IPS-18a (cell line): ENCODE measurements around the gene SLC1A5.
"Not testable (repeated sequence)": the region's sequence is repeated elsewhere in the genome, so short reads cannot be mapped to it uniquely, and the experiment has no call there.

Experiments
- H3K27ac ChIP-seq: one replicate; pipeline ENCODE4 v1.5.1; 2013; ENCODE audit warnings: low read length
- H3K27me3 ChIP-seq: one replicate; pipeline ENCODE4 v1.6.1; 2013; ENCODE audit warnings: mild to moderate bottlenecking, low read length; ENCODE audit not compliant: control insufficient read depth, insufficient read depth
- H3K36me3 ChIP-seq: one replicate; pipeline ENCODE4 v1.6.1; 2013; ENCODE audit warnings: low read depth, low read length; ENCODE audit not compliant: control insufficient read depth
- H3K4me1 ChIP-seq: one replicate; pipeline ENCODE4 v1.6.1; 2013; ENCODE audit warnings: low read depth, low read length; ENCODE audit not compliant: control insufficient read depth
- H3K4me3 ChIP-seq: one replicate; pipeline ENCODE4 v1.5.1; 2013; ENCODE audit warnings: low read length
- H3K9ac ChIP-seq: one replicate; pipeline ENCODE4 v1.6.1; 2013; ENCODE audit warnings: mild to moderate bottlenecking, low read length, moderate library complexity
- H3K9me3 ChIP-seq: one replicate; pipeline ENCODE4 v1.6.1; 2013; ENCODE audit warnings: low read depth, low read length; ENCODE audit not compliant: control insufficient read depth

Gene SLC1A5

DNA sequence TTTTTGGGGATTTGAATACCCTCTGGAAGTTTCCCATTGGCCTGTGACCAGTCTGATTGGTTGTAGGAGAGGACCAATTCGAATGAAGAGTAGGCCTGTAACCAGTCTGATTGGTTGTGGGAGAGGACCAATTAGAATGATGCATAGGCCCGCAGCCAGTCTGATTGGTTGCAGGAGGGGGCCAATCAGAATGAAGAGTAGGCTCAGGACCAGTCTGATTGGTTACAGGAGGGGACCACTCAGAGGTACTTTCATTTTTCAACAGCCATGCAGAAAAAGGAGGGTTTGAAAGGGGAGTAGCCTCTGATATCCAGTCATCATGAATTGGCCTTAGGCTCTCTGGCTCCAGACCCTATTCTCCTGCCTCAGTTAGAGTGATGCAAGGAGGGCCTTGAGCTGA is 30.4 kb upstream of the SLC1A5 start:
- H3K27me3 ChIP-seq = no peaks in the 10 kb centered on the region

GRCh38 chr19:46815833-46816627 is 27.6 kb upstream of the SLC1A5 start:
- H3K27ac ChIP-seq = no peak overlapping the region
- no peaks in the 10 kb centered on the region for H3K36me3 ChIP-seq
- H3K9me3 ChIP-seq = no peaks in the 10 kb centered on the region
- no peak overlapping the region for H3K4me3 ChIP-seq
- H3K27me3 ChIP-seq = no peaks in the 10 kb centered on the region
- no peak overlapping the region for H3K9ac ChIP-seq
- H3K4me1 ChIP-seq = no peaks in the 10 kb centered on the region

More for the DNA sequence above, 30.4 kb upstream of the SLC1A5 start:
- Histone ChIP-seq H3K9me3 (no peaks in the 10 kb centered on the region), H3K36me3 (no peaks in the 10 kb centered on the region), H3K9ac (no peak overlapping the region), H3K4me1 (no peaks in the 10 kb centered on the region), H3K27ac (no peak overlapping the region), H3K4me3 (no peak overlapping the region)

- Histone ChIP-seq H3K9me3 (no peaks in the 10 kb centered on the region), H3K4me1 (no peaks in the 10 kb centered on the region), H3K4me3 (no peak overlapping the region), H3K27me3 (no peaks in the 10 kb centered on the region), H3K9ac (no peak overlapping the region), H3K36me3 (no peaks in the 10 kb centered on the region), H3K27ac (no peak overlapping the region)
Observed at GRCh38 chr19:46813839-46814358, 25.5 kb upstream of the SLC1A5 start.

DNA sequence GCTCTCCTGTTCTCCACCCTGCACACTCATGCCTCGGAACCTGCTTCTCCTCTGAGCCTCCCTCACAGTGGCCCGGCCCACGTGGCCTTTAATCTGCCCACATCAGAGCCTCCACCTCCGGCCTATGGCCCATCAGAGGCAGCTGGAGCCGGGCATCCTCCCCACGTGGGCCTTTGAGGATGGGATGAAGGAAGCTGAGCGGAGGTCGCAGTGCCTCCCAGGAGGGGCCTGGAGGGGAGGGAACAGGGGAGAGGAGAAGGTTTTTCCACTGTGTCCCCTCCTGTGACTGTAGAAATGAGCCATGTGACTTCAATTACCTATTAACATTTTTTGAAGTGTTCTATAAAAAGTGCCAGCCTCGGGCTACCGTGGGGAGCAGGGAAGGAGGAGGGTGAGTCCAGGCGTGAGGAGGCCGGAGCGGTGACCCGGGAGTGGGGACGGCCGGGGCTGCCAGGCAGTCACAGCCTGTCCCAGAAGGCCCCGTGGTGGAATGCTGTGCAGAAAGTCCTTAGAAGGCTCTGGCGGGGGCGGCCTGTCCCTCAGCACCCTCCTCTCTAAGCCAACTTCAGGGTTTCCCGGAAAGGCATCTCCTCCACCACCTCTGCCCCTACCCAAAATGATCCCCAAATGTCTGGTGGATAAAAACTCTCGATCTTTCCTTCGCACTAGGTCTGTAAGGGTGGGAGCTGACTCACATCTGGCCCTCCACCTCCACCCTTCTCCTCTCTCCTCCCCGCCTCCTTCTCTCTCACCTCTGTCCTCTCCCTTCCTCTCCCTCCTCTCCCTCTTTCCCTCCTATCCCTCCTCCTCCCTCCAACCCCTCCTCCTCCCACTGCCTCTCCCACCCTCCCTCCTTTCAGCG is 24.8 kb upstream of the SLC1A5 start:
- Histone ChIP-seq H3K27me3 (no peaks in the 10 kb centered on the region), H3K36me3 (no peaks in the 10 kb centered on the region), H3K9ac (no peak overlapping the region), H3K4me3 (no peak overlapping the region), H3K4me1 (no peaks in the 10 kb centered on the region), H3K27ac (no peak overlapping the region), H3K9me3 (no peaks in the 10 kb centered on the region)

DNA sequence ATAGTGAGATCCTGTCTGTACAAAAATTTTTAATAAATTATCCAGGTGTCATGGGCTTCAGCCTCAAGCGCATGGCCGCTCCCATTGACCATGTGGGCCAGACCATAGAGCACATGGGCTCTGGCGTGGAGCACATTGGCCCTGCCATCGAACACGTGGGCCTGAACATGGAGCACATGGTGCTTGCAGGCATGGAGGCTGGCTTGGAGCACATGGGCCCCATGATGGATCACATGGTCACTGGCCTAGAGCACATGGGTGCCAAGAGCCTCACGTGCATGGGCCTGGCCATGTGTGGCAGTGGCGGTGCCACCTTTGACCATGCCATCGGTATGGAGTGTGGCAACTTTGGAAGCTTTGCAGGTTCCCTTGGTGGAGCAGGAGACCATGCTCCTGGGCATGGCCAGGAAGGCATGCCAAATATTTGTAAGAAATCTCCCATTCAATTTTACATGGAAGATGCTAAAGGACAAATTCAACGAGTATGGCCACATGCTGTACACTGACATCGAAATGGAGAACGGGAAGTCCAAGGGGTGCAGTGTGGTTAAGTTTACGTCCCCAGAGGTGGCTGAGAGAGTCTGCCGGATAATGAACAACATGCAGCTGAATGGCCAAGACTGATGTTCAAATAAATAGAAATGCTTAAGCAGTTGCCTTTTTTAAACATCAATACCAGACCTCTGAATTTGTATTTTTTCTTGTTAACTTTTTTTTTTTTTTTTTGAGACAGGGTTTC is 21.3 kb upstream of the SLC1A5 start:
- H3K4me1 ChIP-seq = no peaks in the 10 kb centered on the region
- no peak overlapping the region for H3K9ac ChIP-seq
- no peaks in the 10 kb centered on the region for H3K9me3 ChIP-seq
- H3K27ac ChIP-seq = no peak overlapping the region
- no peaks in the 10 kb centered on the region for H3K27me3 ChIP-seq
- H3K36me3 ChIP-seq = no peaks in the 10 kb centered on the region
- H3K4me3 ChIP-seq = no peak overlapping the region

DNA sequence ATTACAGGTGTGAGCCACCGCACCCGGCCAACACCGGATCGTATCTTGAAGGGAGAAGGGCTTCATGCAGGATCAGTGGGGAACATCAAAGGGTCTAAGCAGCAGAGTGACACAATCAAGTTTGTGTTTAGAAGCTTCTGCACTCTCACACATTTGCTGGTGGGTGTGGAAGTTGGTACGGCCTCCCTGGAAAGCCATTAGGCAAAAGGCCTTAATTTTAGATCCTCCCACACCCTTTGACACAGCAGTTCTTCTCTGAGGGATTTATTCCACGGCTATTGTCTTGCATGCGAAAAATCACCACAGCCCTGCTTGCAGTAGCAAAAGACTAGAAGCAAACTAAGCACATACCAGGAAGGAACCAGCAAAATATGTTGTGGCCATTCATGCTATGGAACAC is 18.3 kb upstream of the SLC1A5 start:
- Histone ChIP-seq H3K27me3 (no peaks in the 10 kb centered on the region), H3K4me1 (no peaks in the 10 kb centered on the region), H3K4me3 (no peak overlapping the region), H3K36me3 (no peaks in the 10 kb centered on the region), H3K9ac (no peak overlapping the region), H3K9me3 (no peaks in the 10 kb centered on the region), H3K27ac (no peak overlapping the region)

DNA sequence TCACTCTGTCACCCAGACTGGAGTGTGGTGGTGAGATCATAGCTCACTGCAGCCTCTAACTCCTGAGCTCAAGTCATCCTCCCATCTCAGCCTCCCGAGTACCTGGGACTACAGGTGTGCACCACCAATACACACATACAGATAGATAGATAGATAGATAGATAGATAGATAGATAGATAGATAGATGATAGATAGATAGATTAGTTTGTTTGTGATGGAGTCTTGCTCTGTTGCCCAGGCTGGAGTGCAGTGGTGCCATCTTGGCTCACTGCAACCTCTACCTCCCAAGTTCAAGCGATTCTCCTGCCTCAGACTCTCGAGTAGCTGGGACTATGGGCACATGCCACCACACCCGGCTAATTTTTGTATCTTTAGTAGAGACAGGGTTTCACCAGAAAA is 16.0 kb upstream of the SLC1A5 start:
- H3K9ac ChIP-seq, H3K36me3 ChIP-seq, H3K4me1 ChIP-seq, H3K27ac ChIP-seq, H3K27me3 ChIP-seq, H3K9me3 ChIP-seq, H3K4me3 ChIP-seq: not testable (repeated sequence)

GRCh38 chr19:46803555-46803954 is 15.2 kb upstream of the SLC1A5 start:
- no peaks in the 10 kb centered on the region for H3K9me3 ChIP-seq
- H3K36me3 ChIP-seq = no peaks in the 10 kb centered on the region
- no peak overlapping the region for H3K9ac ChIP-seq
- no peak overlapping the region for H3K27ac ChIP-seq
- H3K4me1 ChIP-seq = no peaks in the 10 kb centered on the region
- no peaks in the 10 kb centered on the region for H3K27me3 ChIP-seq
- no peak overlapping the region for H3K4me3 ChIP-seq

- H3K4me1 ChIP-seq = no peaks in the 10 kb centered on the region
- H3K27ac ChIP-seq = no peak overlapping the region
- H3K4me3 ChIP-seq = no peak overlapping the region
- H3K9ac ChIP-seq = no peak overlapping the region
- H3K36me3 ChIP-seq = no peaks in the 10 kb centered on the region
- H3K27me3 ChIP-seq = no peaks in the 10 kb centered on the region
- no peaks in the 10 kb centered on the region for H3K9me3 ChIP-seq
Observed at GRCh38 chr19:46802152-46802551, 13.8 kb upstream of the SLC1A5 start.

DNA sequence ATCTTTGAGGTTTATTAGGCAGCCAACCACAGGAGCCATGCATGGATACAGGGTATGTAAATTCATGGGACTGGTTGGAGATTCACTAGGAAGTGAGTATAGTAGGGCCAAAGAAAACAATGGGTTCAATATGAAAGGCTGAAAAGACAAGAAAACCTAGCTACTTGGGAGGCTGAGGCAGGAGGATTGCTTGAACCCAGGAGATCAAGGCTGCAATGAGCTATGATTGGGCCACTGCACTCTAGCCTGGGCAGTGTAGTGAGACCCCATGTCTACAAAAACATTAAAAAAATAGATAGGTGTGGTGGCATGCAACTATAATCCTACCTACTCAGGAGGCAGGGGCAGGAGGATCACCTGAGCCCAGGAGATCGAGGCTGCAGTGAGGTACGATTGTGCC is 10.3 kb upstream of the SLC1A5 start:
- Histone ChIP-seq H3K9ac (no peak overlapping the region), H3K27ac (no peak overlapping the region), H3K4me1 (no peaks in the 10 kb centered on the region), H3K27me3 (no peaks in the 10 kb centered on the region), H3K9me3 (no peaks in the 10 kb centered on the region), H3K36me3 (no peaks in the 10 kb centered on the region), H3K4me3 (no peak overlapping the region)

- H3K27ac ChIP-seq = no peak overlapping the region
- no peaks in the 10 kb centered on the region for H3K9me3 ChIP-seq
- H3K36me3 ChIP-seq = no peaks in the 10 kb centered on the region
- no peaks in the 10 kb centered on the region for H3K27me3 ChIP-seq
- H3K9ac ChIP-seq = no peak overlapping the region
- no peak overlapping the region for H3K4me3 ChIP-seq
- H3K4me1 ChIP-seq = no peaks in the 10 kb centered on the region
Observed at GRCh38 chr19:46797881-46798280, 9.5 kb upstream of the SLC1A5 start.
